ENCODE results near the gene SPG7.

Gene SPG7

DNA sequence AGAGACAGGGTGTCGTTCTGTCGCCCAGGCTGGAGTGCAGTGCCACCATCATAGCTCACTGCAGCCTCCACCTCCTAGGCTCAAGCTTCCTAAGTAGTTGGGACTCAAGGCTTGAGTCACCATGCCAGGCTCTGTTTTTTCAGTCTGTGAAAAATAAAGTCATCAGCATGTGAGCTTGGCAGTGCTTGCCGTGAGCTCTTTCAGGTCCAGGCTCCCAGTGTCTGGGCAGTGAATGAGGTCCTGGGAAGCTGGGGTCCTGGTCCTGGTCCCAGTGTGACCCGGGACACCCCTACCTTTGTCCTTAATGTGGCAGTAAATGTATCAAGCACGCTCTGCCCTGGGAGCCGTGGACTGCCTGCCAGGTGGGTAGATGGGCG lies 29.3 kb downstream of the SPG7 start:
- ATAC-seq (ENCODE audit: insufficient read depth, low read depth), result no peak
- peaks cover 18% of the 10 kb centered on the region for H3K79me2 ChIP-seq (ENCODE audit: insufficient read depth, low read length)
- no peak overlapping the region for H3K4me3 ChIP-seq (ENCODE audit: low read depth in 1 of 2, low read length in 2 of 2)
- peaks cover 29% of the 10 kb centered on the region for H4K20me1 ChIP-seq (ENCODE audit: insufficient read depth, low read length)
- DNase-seq, result no peak
- no peaks in the 10 kb centered on the region for H3K4me1 ChIP-seq (ENCODE audit: insufficient read depth, low read length)
- peaks cover 74% of the 10 kb centered on the region for H3K36me3 ChIP-seq (ENCODE audit: insufficient read depth, low read length)
- no peaks in the 10 kb centered on the region for H3K9me3 ChIP-seq (ENCODE audit: insufficient read depth, low read length, severe bottlenecking)
- H3K4me2 ChIP-seq (ENCODE audit: insufficient read depth, low read length), result no peak overlapping the region
- no peak overlapping the region for H3K27ac ChIP-seq (ENCODE audit: low read length)
- TF ChIP-seq, protein P1, sequence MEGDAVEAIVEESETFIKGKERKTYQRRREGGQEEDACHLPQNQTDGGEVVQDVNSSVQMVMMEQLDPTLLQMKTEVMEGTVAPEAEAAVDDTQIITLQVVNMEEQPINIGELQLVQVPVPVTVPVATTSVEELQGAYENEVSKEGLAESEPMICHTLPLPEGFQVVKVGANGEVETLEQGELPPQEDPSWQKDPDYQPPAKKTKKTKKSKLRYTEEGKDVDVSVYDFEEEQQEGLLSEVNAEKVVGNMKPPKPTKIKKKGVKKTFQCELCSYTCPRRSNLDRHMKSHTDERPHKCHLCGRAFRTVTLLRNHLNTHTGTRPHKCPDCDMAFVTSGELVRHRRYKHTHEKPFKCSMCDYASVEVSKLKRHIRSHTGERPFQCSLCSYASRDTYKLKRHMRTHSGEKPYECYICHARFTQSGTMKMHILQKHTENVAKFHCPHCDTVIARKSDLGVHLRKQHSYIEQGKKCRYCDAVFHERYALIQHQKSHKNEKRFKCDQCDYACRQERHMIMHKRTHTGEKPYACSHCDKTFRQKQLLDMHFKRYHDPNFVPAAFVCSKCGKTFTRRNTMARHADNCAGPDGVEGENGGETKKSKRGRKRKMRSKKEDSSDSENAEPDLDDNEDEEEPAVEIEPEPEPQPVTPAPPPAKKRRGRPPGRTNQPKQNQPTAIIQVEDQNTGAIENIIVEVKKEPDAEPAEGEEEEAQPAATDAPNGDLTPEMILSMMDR (IDR thresholded peaks at IDR 0.05; ENCODE audit: borderline replicate concordance, extremely low read depth, low read length, poor library complexity, severe bottlenecking), result no peak
- no peak for TF ChIP-seq EZH2 (IDR thresholded peaks at IDR 0.05; ENCODE audit: borderline replicate concordance, low read depth, low read length, severe bottlenecking)
- no peaks in the 10 kb centered on the region for H3K27me3 ChIP-seq (ENCODE audit: insufficient read depth, low read length, poor library complexity)
- no peak overlapping the region for H2AFZ ChIP-seq (ENCODE audit: low read depth, low read length)
- H3K9ac ChIP-seq (ENCODE audit: low read depth, low read length), result no peak overlapping the region

DNA sequence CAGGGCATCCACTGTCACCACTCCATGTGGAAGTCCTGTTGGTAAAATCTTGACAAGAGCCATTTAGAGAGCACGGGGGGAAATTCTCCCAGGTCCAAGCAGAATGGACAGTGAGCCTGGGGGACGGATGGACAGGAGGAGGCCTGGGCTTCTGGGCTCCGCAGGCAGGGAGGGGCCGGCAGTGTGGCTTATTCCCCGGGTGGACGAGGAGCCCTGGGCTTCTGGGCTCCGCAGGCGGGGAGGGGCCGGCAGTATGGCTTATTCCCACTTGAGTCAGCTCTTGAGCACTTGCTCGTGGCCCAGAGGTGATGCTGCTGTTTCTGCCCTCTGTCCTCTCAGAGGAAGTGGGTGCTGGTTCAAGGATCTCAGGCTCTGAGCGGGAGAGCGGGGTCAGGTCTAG lies 30.1 kb downstream of the SPG7 start:
- no peak overlapping the region for H3K4me2 ChIP-seq (ENCODE audit: insufficient read depth, low read length)
- H3K9me3 ChIP-seq (ENCODE audit: insufficient read depth, low read length, severe bottlenecking), result no peaks in the 10 kb centered on the region
- no peak overlapping the region for H3K9ac ChIP-seq (ENCODE audit: low read depth, low read length)
- H3K79me2 ChIP-seq (ENCODE audit: insufficient read depth, low read length), result peaks cover 18% of the 10 kb centered on the region
- peaks cover 29% of the 10 kb centered on the region for H4K20me1 ChIP-seq (ENCODE audit: insufficient read depth, low read length)
- no peak overlapping the region for H3K27ac ChIP-seq (ENCODE audit: low read length)
- no peak for ATAC-seq (ENCODE audit: insufficient read depth, low read depth)
- peaks cover 71% of the 10 kb centered on the region for H3K36me3 ChIP-seq (ENCODE audit: insufficient read depth, low read length)
- TF ChIP-seq EZH2 (IDR thresholded peaks at IDR 0.05; ENCODE audit: borderline replicate concordance, low read depth, low read length, severe bottlenecking), result no peak
- TF ChIP-seq, protein P1 (IDR thresholded peaks at IDR 0.05; ENCODE audit: borderline replicate concordance, extremely low read depth, low read length, poor library complexity, severe bottlenecking), result no peak
- H2AFZ ChIP-seq (ENCODE audit: low read depth, low read length), result no peak overlapping the region
- DNase-seq, result no peak
- no peaks in the 10 kb centered on the region for H3K4me1 ChIP-seq (ENCODE audit: insufficient read depth, low read length)
- H3K27me3 ChIP-seq (ENCODE audit: insufficient read depth, low read length, poor library complexity), result no peaks in the 10 kb centered on the region
- no peak overlapping the region for H3K4me3 ChIP-seq (ENCODE audit: low read depth in 1 of 2, low read length in 2 of 2)

DNA sequence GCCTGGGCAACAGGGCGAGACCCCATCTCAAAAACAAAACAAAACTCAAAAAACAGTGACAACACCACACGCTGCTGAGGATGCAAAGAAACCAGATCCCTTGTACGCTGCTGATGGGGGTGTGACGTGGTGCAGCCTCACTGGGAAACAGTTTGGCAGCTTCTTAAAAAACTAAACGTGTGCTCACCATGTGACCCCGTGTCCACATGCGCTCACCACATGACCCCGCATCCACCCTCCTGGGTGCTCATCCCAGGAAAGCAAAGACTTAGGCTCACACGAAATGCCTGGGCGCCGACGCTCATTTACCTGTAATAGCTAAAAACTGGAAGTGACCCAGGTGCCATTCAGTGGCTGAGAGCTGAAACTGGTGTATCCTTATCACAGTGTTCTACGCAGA lies 32.4 kb downstream of the SPG7 start:
- Histone ChIP-seq H3K79me2 (ENCODE audit: insufficient read depth, low read length) (peaks cover 9% of the 10 kb centered on the region), H3K27ac (ENCODE audit: low read length) (no peak overlapping the region), H3K27me3 (ENCODE audit: insufficient read depth, low read length, poor library complexity) (no peaks in the 10 kb centered on the region), H3K9ac (ENCODE audit: low read depth, low read length) (no peak overlapping the region), H3K36me3 (ENCODE audit: insufficient read depth, low read length) (peaks cover 63% of the 10 kb centered on the region), H3K4me3 (ENCODE audit: low read depth in 1 of 2, low read length in 2 of 2) (no peak overlapping the region), H2AFZ (ENCODE audit: low read depth, low read length) (no peak overlapping the region), H3K4me1 (ENCODE audit: insufficient read depth, low read length) (no peaks in the 10 kb centered on the region), H3K9me3 (ENCODE audit: insufficient read depth, low read length, severe bottlenecking) (no peaks in the 10 kb centered on the region), H3K4me2 (ENCODE audit: insufficient read depth, low read length) (no peak overlapping the region), H4K20me1 (ENCODE audit: insufficient read depth, low read length) (peaks cover 22% of the 10 kb centered on the region)
- DNase-seq, result no peak
- ATAC-seq (ENCODE audit: insufficient read depth, low read depth), result no peak
- TF ChIP-seq, protein P1 (IDR thresholded peaks at IDR 0.05; ENCODE audit: borderline replicate concordance, extremely low read depth, low read length, poor library complexity, severe bottlenecking), result no peak
- no peak for TF ChIP-seq EZH2 (IDR thresholded peaks at IDR 0.05; ENCODE audit: borderline replicate concordance, low read depth, low read length, severe bottlenecking)

GRCh38 chr16:89541792-89542191 lies 33.6 kb downstream of the SPG7 start:
- H3K4me1 ChIP-seq (ENCODE audit: insufficient read depth, low read length), result no peaks in the 10 kb centered on the region
- H3K27ac ChIP-seq (ENCODE audit: low read length), result no peak overlapping the region
- ATAC-seq (ENCODE audit: insufficient read depth, low read depth), result no peak
- no peak overlapping the region for H2AFZ ChIP-seq (ENCODE audit: low read depth, low read length)
- no peak for DNase-seq
- H3K9me3 ChIP-seq (ENCODE audit: insufficient read depth, low read length, severe bottlenecking), result no peaks in the 10 kb centered on the region
- peaks cover 16% of the 10 kb centered on the region for H4K20me1 ChIP-seq (ENCODE audit: insufficient read depth, low read length)
- no peak overlapping the region for H3K9ac ChIP-seq (ENCODE audit: low read depth, low read length)
- H3K4me3 ChIP-seq (ENCODE audit: low read depth in 1 of 2, low read length in 2 of 2), result no peak overlapping the region
- no peaks in the 10 kb centered on the region for H3K27me3 ChIP-seq (ENCODE audit: insufficient read depth, low read length, poor library complexity)
- TF ChIP-seq EZH2 (IDR thresholded peaks at IDR 0.05; ENCODE audit: borderline replicate concordance, low read depth, low read length, severe bottlenecking), result no peak
- TF ChIP-seq, protein P1 (IDR thresholded peaks at IDR 0.05; ENCODE audit: borderline replicate concordance, extremely low read depth, low read length, poor library complexity, severe bottlenecking), result no peak
- H3K4me2 ChIP-seq (ENCODE audit: insufficient read depth, low read length), result no peak overlapping the region
- H3K36me3 ChIP-seq (ENCODE audit: insufficient read depth, low read length), result peaks cover 65% of the 10 kb centered on the region
- H3K79me2 ChIP-seq (ENCODE audit: insufficient read depth, low read length), result peaks cover 4% of the 10 kb centered on the region; the same call in 1 of the 2 replicates
